ENCODE measurements around the gene ADCY9. TPM values are rescaled to one million over a fixed set of nuclear protein-coding genes. Genes with fewer than 3 reads are reported as not detected.

ADCY9 gene
- total RNA-seq, 1 experiment from 2014 or later: 13.4 TPM

DNA sequence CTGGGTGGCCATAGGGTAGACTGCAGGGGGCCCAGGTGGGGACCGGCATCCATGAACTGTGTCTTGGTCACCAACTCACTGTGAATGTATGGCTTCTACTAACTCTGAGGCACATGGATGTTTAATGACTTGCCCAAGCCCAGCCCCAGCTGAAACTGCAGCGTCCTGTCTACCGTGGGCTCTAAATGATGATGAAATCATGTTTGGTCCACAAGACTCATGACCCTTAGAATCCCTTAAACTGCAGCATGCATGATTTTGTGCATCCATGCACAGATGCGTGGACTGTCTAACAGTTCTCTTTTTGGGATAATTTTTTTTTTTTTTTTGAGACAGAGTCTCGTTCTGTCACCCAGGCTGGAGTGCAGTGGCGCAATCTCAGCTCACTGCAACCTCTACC, 203.3 kb downstream of the ADCY9 start:
- DNase-seq (ENCODE audit: low spot score): no peak

Other genes starting within 250 kb of the ADCY9 start
- 11.2 and 15.1 TPM in 2 replicates for gene CREBBP, start 235.7 kb downstream of the ADCY9 start, total RNA-seq (2014; rRNA removed; shearing (Covaris generic))
- gene SRL, start 125.6 kb upstream of the ADCY9 start, total RNA-seq (2014; rRNA removed; shearing (Covaris generic)): not detected in 2 replicates
- gene TFAP4, start 156.6 kb upstream of the ADCY9 start, total RNA-seq (2014; rRNA removed; shearing (Covaris generic)): 8.0 and 12.1 TPM in 2 replicates
- 3.2 and 5.7 TPM in 2 replicates for gene GLIS2, start 199.6 kb upstream of the ADCY9 start, total RNA-seq (2014; rRNA removed; shearing (Covaris generic))
- 46.8 and 116 TPM in 2 replicates for gene PAM16, start 234.9 kb upstream of the ADCY9 start, total RNA-seq (2014; rRNA removed; shearing (Covaris generic))

All from A172 (cell line).